HL-60 (cell line): ENCODE data around the gene PCDHB1.

ENCODE experiments used
- CTCF ChIP-seq: IDR thresholded peaks from one replicate; pipeline ENCODE4 v1.5.1; 2011; ENCODE audit warnings: low read length, control low read depth, inconsistent platforms; ENCODE audit not compliant: insufficient read depth
- GABPA ChIP-seq: IDR thresholded peaks from 2 replicates; pipeline ENCODE4 v1.6.1; 2012; ENCODE audit warnings: low read depth
- POLR2AphosphoS5 ChIP-seq: IDR thresholded peaks from 2 replicates; pipeline ENCODE4 v1.6.1; 2012; ENCODE audit warnings: low read depth
- REST ChIP-seq: IDR thresholded peaks from 2 replicates; pipeline ENCODE4 v1.6.1; 2012; ENCODE audit warnings: low read depth; ENCODE audit not compliant: insufficient replicate concordance

GRCh38 chr5:141040771-141041426 is 10.3 kb upstream of the PCDHB1 start:
- TF ChIP-seq CTCF (peak; percentile 17), GABPA (peak; percentile 57; the same call in 1 of the 2 replicates), REST (peak; percentile 98), POLR2AphosphoS5 (no peak)
